ENCODE measurements around the gene COQ9. TPM values are rescaled to one million over a fixed set of nuclear protein-coding genes. Genes with fewer than 3 reads are reported as not detected.
"Not testable (repeated sequence)": the region's sequence is repeated elsewhere in the genome, so short reads cannot be mapped to it uniquely, and the experiment has no call there.

COQ9 gene
- total RNA-seq, 8 experiments from 2014 or later: 39.9 to 114 (median 54.3) TPM

GRCh38 chr16:57485091-57485915, 38.0 kb downstream of the COQ9 start:
- peaks cover 7 to 10% of the 10 kb centered on the region in 2 donors for H3K4me1 ChIP-seq (replicated peaks in 1 of 2)
- 44 to 100% (median 89%) methylated on average over 1 to 9 of the region's 14 CpGs; no CpG with 5 or more reads in 4 of the 10 experiments for WGBS, 10 experiments
- in situ Hi-C loops (cut with MboI; ENCODE audit: low pct_unique_long_range_greater_than_20kb in 2 of 9, low sequenced_read_pairs in 9 of 9, unreplicated experiment in 9 of 9): no loop called here
- no peak overlapping the region for H3K27ac ChIP-seq
- peak in 2 of 8 experiments; percentile 10 to 16 for ATAC-seq (replicated peaks in 6 of 8)
- H3K4me3 ChIP-seq: peak overlapping the region; percentile 42 to 74 (median 56)

DNA sequence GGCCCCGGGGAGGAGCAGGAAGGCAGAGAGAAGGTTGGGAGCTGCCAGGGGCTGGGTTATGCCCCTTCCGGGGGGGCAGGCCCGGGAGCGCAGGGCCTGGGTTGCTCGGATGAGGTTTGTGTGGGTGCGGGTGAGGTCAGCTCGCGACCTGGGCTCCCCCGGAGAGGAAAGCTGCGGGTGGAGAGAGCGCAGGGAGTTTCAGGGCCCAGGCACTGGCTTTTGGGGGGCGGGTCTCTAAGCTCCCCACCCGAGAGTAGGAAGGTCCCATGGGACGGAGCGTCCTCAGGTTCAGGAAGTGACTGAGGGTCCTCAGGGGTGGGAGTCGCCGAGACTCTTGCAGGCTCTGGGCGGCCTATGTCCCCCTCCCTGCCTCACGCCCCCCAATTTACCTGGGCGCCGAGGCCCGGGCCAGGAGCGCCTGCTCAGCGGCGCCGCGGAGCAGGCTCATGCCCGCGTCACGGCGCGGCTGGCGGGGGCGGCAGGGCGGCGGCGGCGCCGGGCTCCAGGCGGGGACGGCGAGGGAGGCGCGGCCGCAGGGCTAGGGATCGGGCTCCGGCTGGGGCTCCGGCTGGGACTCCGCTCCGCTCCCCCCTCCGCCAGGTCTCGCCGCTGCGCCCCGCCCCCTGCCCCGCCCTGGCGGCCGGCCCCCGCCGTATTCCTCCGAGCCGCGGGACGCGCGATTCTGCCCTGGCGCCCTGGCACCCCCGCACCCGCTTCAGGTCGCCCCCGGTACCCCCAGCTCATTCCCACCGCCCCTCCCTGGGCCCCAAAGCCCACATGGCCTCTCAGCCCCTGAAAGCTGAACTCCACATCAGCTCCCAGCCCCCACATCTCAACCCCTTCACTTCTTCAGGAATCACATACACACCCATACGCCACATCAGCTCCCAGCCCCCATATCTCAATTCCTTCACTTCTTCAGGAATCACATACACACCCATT, 38.9 kb downstream of the COQ9 start, which contains the start of gene DOK4:
Gene DOK4, minus strand, starts transcription at position 578 of the 942 bp plus-strand sequence. CDS start 6,986 bp downstream, outside the sequence.
- peak within 1 kb of the TSS; percentile 42 to 74 (median 56) for H3K4me3 ChIP-seq
- in situ Hi-C loops (cut with MboI; ENCODE audit: low pct_unique_long_range_greater_than_20kb in 2 of 9, low sequenced_read_pairs in 9 of 9, unreplicated experiment in 9 of 9): no loop called here
- peak; percentile 94 to 99 (median 95) for ATAC-seq (replicated peaks in 6 of 8)
- peaks cover 5 to 8% of the 10 kb centered on the region in 2 donors for H3K4me1 ChIP-seq (replicated peaks in 1 of 2)
- no peak within 1 kb of the TSS for H3K27ac ChIP-seq
- no CpG with 5 or more reads among the region's 73 CpGs for WGBS, 10 experiments

- peaks cover 5 to 8% of the 10 kb centered on the region in 2 donors for H3K4me1 ChIP-seq (replicated peaks in 1 of 2)
- in situ Hi-C loops (cut with MboI; ENCODE audit: low pct_unique_long_range_greater_than_20kb in 2 of 9, low sequenced_read_pairs in 9 of 9, unreplicated experiment in 9 of 9): no loop called here
- no peak for ATAC-seq (replicated peaks in 6 of 8)
- H3K27ac ChIP-seq: no peak overlapping the region
- WGBS, 10 experiments: 67 to 100% (median 90%) methylated on average over 2 to 3 of the region's 8 CpGs; no CpG with 5 or more reads in 5 of the 10 experiments
- peak overlapping the region; percentile 42 to 74 (median 56) for H3K4me3 ChIP-seq
These were observed 39.9 kb downstream of the COQ9 start for GRCh38 chr16:57486858-57487834.

- Histone ChIP-seq H3K27ac (no peak overlapping the region), H3K4me3 (no peak overlapping the region), H3K4me1 (replicated peaks in 1 of 2) (peaks cover 5 to 8% of the 10 kb centered on the region in 2 donors)
- no peak for ATAC-seq (replicated peaks in 6 of 8)
- in situ Hi-C loops (cut with MboI; ENCODE audit: low pct_unique_long_range_greater_than_20kb in 2 of 9, low sequenced_read_pairs in 9 of 9, unreplicated experiment in 9 of 9): no loop called here
- 73 to 100% (median 100%) methylated on average over 1 to 3 of the region's 5 CpGs; no CpG with 5 or more reads in 3 of the 10 experiments for WGBS, 10 experiments
These were observed 42.0 kb downstream of the COQ9 start for GRCh38 chr16:57489229-57489628.

- ATAC-seq (replicated peaks in 6 of 8): no peak
- in situ Hi-C loops (cut with MboI; ENCODE audit: low pct_unique_long_range_greater_than_20kb in 2 of 9, low sequenced_read_pairs in 9 of 9, unreplicated experiment in 9 of 9): no loop called here
- WGBS, 10 experiments: 0 to 80% (median 34%) methylated on average over 1 to 4 of the region's 4 CpGs
- no peak overlapping the region for H3K27ac ChIP-seq
- H3K4me3 ChIP-seq: no peak overlapping the region
- peaks cover 5 to 6% of the 10 kb centered on the region in 2 donors for H3K4me1 ChIP-seq (replicated peaks in 1 of 2)
These were observed 46.5 kb downstream of the COQ9 start for GRCh38 chr16:57493767-57494166.

DNA sequence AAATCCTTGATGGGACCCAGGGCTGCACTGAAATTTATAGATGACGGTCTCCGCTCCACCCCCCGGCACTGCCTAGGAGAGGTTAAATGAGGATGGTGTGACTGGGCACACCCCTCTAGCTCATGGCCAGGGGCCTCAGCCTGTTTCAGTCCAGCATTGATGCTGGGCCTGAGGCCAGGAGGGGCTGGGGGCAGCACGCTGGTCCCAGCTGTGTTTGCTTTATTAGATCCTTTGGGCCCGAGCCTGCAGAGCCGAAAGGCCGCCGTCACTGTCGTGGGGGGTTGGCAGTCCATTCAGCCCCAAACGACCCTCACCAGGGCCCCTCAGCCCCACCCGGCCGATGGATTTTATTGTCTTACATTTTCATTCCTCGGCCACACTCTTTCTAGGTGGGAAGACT, 49.8 kb downstream of the COQ9 start:
- in situ Hi-C loops (cut with MboI; ENCODE audit: low pct_unique_long_range_greater_than_20kb in 2 of 9, low sequenced_read_pairs in 9 of 9, unreplicated experiment in 9 of 9): no loop called here
- H3K4me3 ChIP-seq: no peak overlapping the region
- WGBS, 10 experiments: 83 to 100% methylated on average over 3 to 6 of the region's 13 CpGs; no CpG with 5 or more reads in 8 of the 10 experiments
- H3K27ac ChIP-seq: no peak overlapping the region
- H3K4me1 ChIP-seq (replicated peaks in 1 of 2): peaks cover 8 to 9% of the 10 kb centered on the region in 2 donors
- peak in 5 of 8 experiments; percentile 35 to 82 (median 45) for ATAC-seq (replicated peaks in 6 of 8)

DNA sequence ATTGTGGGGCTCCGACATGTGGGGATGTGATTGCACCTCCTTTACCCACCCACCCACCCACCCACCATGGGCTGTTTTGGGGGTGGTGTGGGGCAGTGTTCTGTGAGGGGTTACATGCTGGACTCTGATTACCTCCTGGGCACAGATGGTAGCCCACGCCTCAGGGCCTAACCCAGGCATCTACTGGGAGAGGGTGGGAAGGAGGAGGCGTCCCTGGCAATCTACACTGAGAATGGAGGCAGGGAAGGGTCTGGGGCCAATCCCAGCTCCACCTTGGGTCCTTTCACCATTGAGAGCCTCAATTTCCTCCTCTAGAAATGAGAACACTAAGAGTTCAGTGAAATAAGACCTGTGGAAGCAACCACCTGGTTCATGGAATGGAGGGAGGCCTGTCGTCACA, 50.8 kb downstream of the COQ9 start:
- peaks cover 9 to 10% of the 10 kb centered on the region in 2 donors for H3K4me1 ChIP-seq (replicated peaks in 1 of 2)
- in situ Hi-C loops (cut with MboI; ENCODE audit: low pct_unique_long_range_greater_than_20kb in 2 of 9, low sequenced_read_pairs in 9 of 9, unreplicated experiment in 9 of 9): no loop called here
- H3K4me3 ChIP-seq: no peak overlapping the region
- WGBS, 10 experiments: 80 to 100% (median 100%) methylated on average over 1 of the region's 4 CpGs; no CpG with 5 or more reads in 5 of the 10 experiments
- no peak for ATAC-seq (replicated peaks in 6 of 8)
- no peak overlapping the region for H3K27ac ChIP-seq

- not testable (repeated sequence) for H3K27ac ChIP-seq; H3K4me3 ChIP-seq; ATAC-seq (replicated peaks in 6 of 8)
- WGBS, 10 experiments: 44 to 98% (median 90%) methylated on average over 3 to 10 of the region's 11 CpGs; no CpG with 5 or more reads in 4 of the 10 experiments
- H3K4me1 ChIP-seq (replicated peaks in 1 of 2): peaks cover 23 to 27% of the 10 kb centered on the region in 2 donors
- in situ Hi-C loops (cut with MboI; ENCODE audit: low pct_unique_long_range_greater_than_20kb in 2 of 9, low sequenced_read_pairs in 9 of 9, unreplicated experiment in 9 of 9): loop anchor here in 2 of 9 experiments (25.0 kb wide), 1 partner anchor 188 kb away; no protein-coding TSS in a partner anchor
These were observed 52.7 kb downstream of the COQ9 start for GRCh38 chr16:57499941-57500340.

- peak in 7 of 8 experiments; percentile 31 to 90 (median 44) for ATAC-seq (replicated peaks in 6 of 8)
- in situ Hi-C loops (cut with MboI; ENCODE audit: low pct_unique_long_range_greater_than_20kb in 2 of 9, low sequenced_read_pairs in 9 of 9, unreplicated experiment in 9 of 9): loop anchor here in 2 of 9 experiments (25.0 kb wide), 1 partner anchor 188 kb away; no protein-coding TSS in a partner anchor
- peaks cover 23 to 27% of the 10 kb centered on the region in 2 donors for H3K4me1 ChIP-seq (replicated peaks in 1 of 2)
- no peak overlapping the region for H3K4me3 ChIP-seq
- WGBS, 10 experiments: 30 to 83% (median 52%) methylated on average over 1 to 4 of the region's 9 CpGs; no CpG with 5 or more reads in 4 of the 10 experiments
- no peak overlapping the region for H3K27ac ChIP-seq
These were observed 53.4 kb downstream of the COQ9 start for GRCh38 chr16:57500578-57501111.

- 0 to 92% (median 67%) methylated on average over 1 to 7 of the region's 7 CpGs; no CpG with 5 or more reads in 4 of the 10 experiments for WGBS, 10 experiments
- Histone ChIP-seq H3K27ac (no peak overlapping the region), H3K4me1 (replicated peaks in 1 of 2) (peaks cover 23 to 27% of the 10 kb centered on the region in 2 donors), H3K4me3 (no peak overlapping the region)
- no peak for ATAC-seq (replicated peaks in 6 of 8)
- in situ Hi-C loops (cut with MboI; ENCODE audit: low pct_unique_long_range_greater_than_20kb in 2 of 9, low sequenced_read_pairs in 9 of 9, unreplicated experiment in 9 of 9): loop anchor here in 2 of 9 experiments (25.0 kb wide), 1 partner anchor 189 kb away; no protein-coding TSS in a partner anchor
These were observed 54.2 kb downstream of the COQ9 start for GRCh38 chr16:57501492-57501891.

- 57 to 100% (median 84%) methylated on average over 1 to 11 of the region's 12 CpGs for WGBS, 10 experiments
- Histone ChIP-seq H3K4me3 (no peak overlapping the region), H3K4me1 (replicated peaks in 1 of 2) (peaks cover 21 to 23% of the 10 kb centered on the region in 2 donors), H3K27ac (no peak overlapping the region)
- peak in 1 of 8 experiments; percentile 34 for ATAC-seq (replicated peaks in 6 of 8)
- in situ Hi-C loops (cut with MboI; ENCODE audit: low pct_unique_long_range_greater_than_20kb in 2 of 9, low sequenced_read_pairs in 9 of 9, unreplicated experiment in 9 of 9): loop anchor here in 2 of 9 experiments (25.0 kb wide), 1 partner anchor 190 kb away; no protein-coding TSS in a partner anchor
These were observed 54.9 kb downstream of the COQ9 start for GRCh38 chr16:57502048-57502775.

Measured in motor neuron (in vitro differentiated cells).